ENCODE results near the gene ZNF699. TPM values are rescaled to one million over a fixed set of nuclear protein-coding genes. Genes with fewer than 3 reads are reported as not detected.

Gene ZNF699
- total RNA-seq, 1 donor from 2014 or later, result 10.1 TPM

DNA sequence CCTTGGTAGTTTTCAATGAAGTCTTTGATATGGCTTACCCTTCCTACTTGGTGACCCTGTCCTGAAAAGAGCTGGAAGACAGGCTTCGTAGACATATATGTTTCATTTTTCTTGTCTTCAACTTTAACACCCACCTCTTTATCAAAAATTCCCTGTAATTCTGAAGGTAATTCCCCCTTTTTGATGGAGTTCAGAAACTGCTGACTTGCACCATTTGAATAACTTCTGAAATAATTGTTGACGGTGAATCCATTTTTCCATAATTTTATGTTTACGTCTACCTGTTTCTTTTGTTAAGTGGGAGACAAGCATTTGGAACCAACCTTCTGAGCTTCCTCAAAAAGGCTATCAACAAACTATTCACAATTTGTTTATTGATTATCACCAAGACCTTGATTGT lies 38.6 kb upstream of the ZNF699 start:
- TF ChIP-seq, protein P1, sequence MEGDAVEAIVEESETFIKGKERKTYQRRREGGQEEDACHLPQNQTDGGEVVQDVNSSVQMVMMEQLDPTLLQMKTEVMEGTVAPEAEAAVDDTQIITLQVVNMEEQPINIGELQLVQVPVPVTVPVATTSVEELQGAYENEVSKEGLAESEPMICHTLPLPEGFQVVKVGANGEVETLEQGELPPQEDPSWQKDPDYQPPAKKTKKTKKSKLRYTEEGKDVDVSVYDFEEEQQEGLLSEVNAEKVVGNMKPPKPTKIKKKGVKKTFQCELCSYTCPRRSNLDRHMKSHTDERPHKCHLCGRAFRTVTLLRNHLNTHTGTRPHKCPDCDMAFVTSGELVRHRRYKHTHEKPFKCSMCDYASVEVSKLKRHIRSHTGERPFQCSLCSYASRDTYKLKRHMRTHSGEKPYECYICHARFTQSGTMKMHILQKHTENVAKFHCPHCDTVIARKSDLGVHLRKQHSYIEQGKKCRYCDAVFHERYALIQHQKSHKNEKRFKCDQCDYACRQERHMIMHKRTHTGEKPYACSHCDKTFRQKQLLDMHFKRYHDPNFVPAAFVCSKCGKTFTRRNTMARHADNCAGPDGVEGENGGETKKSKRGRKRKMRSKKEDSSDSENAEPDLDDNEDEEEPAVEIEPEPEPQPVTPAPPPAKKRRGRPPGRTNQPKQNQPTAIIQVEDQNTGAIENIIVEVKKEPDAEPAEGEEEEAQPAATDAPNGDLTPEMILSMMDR (IDR thresholded peaks at IDR 0.05; ENCODE audit: unreplicated experiment), result no peak
- Mint-ChIP-seq H3K4me1 (no peaks in the 10 kb centered on the region), H3K27ac (no peak overlapping the region), H3K9me3 (peaks cover 67% of the 10 kb centered on the region), H3K27me3 (ENCODE audit: low read depth) (no peaks in the 10 kb centered on the region), H3K36me3 (peaks cover 76% of the 10 kb centered on the region), H3K4me3 (no peak overlapping the region)
- DNase-seq (ENCODE audit: low spot score in 2 of 2, unreplicated experiment in 2 of 2), result no peak

DNA sequence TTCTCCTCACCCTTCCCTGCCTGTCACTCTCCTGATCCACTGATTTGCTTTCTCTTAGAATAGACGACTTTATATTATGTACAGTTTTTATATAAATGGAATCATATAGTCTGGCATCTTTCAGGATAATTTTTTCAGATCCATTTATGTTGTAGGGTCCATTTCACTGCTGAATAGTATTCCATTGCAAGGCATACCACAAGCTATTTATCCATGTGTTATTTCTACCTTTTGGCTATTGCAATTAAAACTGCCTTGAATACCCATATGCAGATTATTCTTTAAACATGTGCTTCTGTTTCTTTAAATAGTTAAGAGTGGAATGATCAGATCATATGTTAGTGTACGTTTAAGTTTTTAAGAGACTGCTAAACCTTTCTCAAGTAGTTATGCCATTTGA lies 35.4 kb upstream of the ZNF699 start:
- Mint-ChIP-seq H3K27me3 (ENCODE audit: low read depth) (no peaks in the 10 kb centered on the region), H3K9me3 (peaks cover 75% of the 10 kb centered on the region), H3K27ac (no peak overlapping the region), H3K4me3 (no peak overlapping the region), H3K36me3 (peaks cover 80% of the 10 kb centered on the region), H3K4me1 (no peaks in the 10 kb centered on the region)
- TF ChIP-seq, protein P1 (IDR thresholded peaks at IDR 0.05; ENCODE audit: unreplicated experiment), result no peak
- no peak for DNase-seq (ENCODE audit: low spot score in 2 of 2, unreplicated experiment in 2 of 2)

DNA sequence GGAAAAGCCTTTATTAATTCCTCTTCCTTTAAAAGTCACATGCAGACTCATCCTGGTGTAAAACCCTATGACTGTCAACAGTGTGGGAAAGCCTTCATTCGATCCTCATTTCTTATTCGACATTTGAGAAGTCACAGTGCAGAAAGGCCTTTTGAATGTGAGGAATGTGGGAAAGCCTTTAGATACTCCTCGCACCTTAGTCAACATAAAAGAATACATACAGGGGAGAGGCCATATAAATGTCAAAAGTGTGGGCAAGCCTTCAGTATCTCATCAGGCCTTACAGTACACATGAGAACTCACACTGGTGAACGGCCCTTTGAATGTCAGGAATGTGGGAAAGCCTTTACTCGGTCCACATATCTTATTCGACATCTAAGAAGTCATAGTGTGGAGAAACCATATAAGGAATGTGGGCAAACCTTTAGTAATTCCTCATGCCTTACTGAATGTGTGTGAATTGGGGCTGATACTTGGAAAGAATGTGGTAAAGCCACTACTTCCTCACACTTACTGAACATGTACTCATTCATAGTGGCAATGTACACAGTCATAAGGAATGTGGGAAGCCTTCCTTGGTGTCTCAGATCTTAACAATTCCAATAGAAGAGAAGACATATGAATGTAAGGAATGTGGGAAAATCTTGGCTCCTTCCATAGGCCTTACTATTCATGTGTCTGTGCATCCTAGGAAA lies 33.1 kb upstream of the ZNF699 start:
- Mint-ChIP-seq H3K27ac (no peak overlapping the region), H3K27me3 (ENCODE audit: low read depth) (no peaks in the 10 kb centered on the region), H3K36me3 (peaks cover 80% of the 10 kb centered on the region), H3K4me1 (no peaks in the 10 kb centered on the region), H3K4me3 (no peak overlapping the region), H3K9me3 (peaks cover 74% of the 10 kb centered on the region)
- no peak for DNase-seq (ENCODE audit: low spot score in 2 of 2, unreplicated experiment in 2 of 2)
- TF ChIP-seq, protein P1 (IDR thresholded peaks at IDR 0.05; ENCODE audit: unreplicated experiment), result no peak

DNA sequence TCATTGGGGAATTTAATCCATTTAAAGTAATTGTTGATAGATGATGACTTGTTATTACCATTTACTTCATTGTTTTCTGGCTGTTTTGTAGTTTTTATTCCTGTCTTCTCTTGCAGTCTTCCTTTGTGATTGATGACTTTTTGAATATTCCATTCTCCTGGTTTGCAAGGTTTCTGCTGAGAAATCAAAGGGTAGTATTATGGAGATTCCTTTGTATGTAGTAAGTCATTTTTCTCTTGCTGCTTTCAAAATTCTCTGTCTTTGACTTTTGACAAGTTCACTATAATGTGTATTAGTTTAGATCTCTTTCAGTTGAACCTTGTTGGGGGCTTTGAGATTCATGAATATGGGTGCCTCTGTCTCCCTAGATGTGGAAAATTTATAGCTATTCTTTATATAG lies 20.4 kb upstream of the ZNF699 start:
- Mint-ChIP-seq H3K9me3 (peaks cover 70% of the 10 kb centered on the region), H3K4me1 (no peaks in the 10 kb centered on the region), H3K4me3 (no peak overlapping the region), H3K27ac (no peak overlapping the region), H3K27me3 (ENCODE audit: low read depth) (no peaks in the 10 kb centered on the region), H3K36me3 (peaks cover 81% of the 10 kb centered on the region)
- no peak for DNase-seq (ENCODE audit: low spot score in 2 of 2, unreplicated experiment in 2 of 2)
- TF ChIP-seq, protein P1 (IDR thresholded peaks at IDR 0.05; ENCODE audit: unreplicated experiment), result no peak

DNA sequence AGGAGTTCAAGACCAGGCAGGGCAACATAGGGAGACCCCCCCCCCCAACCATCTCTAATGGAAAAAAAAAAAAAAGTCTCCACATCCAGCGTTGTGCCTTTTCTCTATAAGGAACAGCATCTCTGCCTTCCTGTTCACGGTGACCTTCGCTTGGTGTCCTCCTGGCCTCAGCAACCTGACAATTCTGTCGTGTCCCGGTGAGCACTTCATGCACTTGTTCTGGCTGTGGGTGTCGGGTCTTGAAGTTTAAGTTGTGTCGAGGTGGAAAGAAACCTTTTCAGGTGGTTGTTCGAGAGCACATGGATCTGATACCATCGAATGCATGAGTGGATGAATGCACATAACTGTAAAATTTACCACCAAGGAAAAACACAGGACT lies 14.9 kb upstream of the ZNF699 start:
- Mint-ChIP-seq H3K27me3 (ENCODE audit: low read depth) (no peaks in the 10 kb centered on the region), H3K27ac (peak overlapping the region; percentile 96), H3K4me3 (peak overlapping the region; percentile 83)

More for the DNA sequence above, 14.9 kb upstream of the ZNF699 start:
- no peak for DNase-seq (ENCODE audit: low spot score in 2 of 2, unreplicated experiment in 2 of 2)
- Mint-ChIP-seq H3K36me3 (peaks cover 47% of the 10 kb centered on the region), H3K4me1 (peaks cover 4% of the 10 kb centered on the region), H3K9me3 (peaks cover 46% of the 10 kb centered on the region)
- TF ChIP-seq, protein P1 (IDR thresholded peaks at IDR 0.05; ENCODE audit: unreplicated experiment), result no peak

All from mesothelial cell of epicardium (in vitro differentiated cells).